ENCODE data around the gene TMOD3.

Gene TMOD3

GRCh38 chr15:51828621-51829375 is 655 bp upstream of the TMOD3 start:
- no peak for DNase-seq

- no peak for DNase-seq
These were observed 888 bp downstream of the TMOD3 start for GRCh38 chr15:51830276-51830806.

GRCh38 chr15:51833772-51834171 is 4.3 kb downstream of the TMOD3 start:
- no peak for DNase-seq

- DNase-seq, result no peak
These were observed 8.4 kb downstream of the TMOD3 start for GRCh38 chr15:51837792-51838251.

GRCh38 chr15:51838270-51838669 is 8.8 kb downstream of the TMOD3 start:
- no peak for DNase-seq

- DNase-seq, result no peak
These were observed 11.2 kb downstream of the TMOD3 start for GRCh38 chr15:51840692-51841091.

- no peak for DNase-seq
These were observed 12.1 kb downstream of the TMOD3 start for GRCh38 chr15:51841406-51842040.

GRCh38 chr15:51842265-51842664 is 12.8 kb downstream of the TMOD3 start:
- no peak for DNase-seq

- no peak for DNase-seq
These were observed 13.6 kb downstream of the TMOD3 start for GRCh38 chr15:51842852-51843737.

GRCh38 chr15:51844747-51845426 is 15.4 kb downstream of the TMOD3 start:
- DNase-seq, result no peak

GRCh38 chr15:51846066-51846462 is 16.6 kb downstream of the TMOD3 start:
- no peak for DNase-seq

GRCh38 chr15:51846463-51847230 is 17.2 kb downstream of the TMOD3 start:
- no peak for DNase-seq

- no peak for DNase-seq
These were observed 19.4 kb downstream of the TMOD3 start for GRCh38 chr15:51848811-51849210.

- DNase-seq, result no peak
These were observed 20.4 kb downstream of the TMOD3 start for GRCh38 chr15:51849860-51850259.

- DNase-seq, result no peak
These were observed 24.5 kb downstream of the TMOD3 start for GRCh38 chr15:51853998-51854397.

- no peak for DNase-seq
These were observed 26.2 kb downstream of the TMOD3 start for GRCh38 chr15:51855612-51856011.

- no peak for DNase-seq
These were observed 27.4 kb downstream of the TMOD3 start for GRCh38 chr15:51856714-51857380.

GRCh38 chr15:51861557-51862359 is 32.3 kb downstream of the TMOD3 start:
- no peak for DNase-seq

GRCh38 chr15:51863131-51863530 is 33.7 kb downstream of the TMOD3 start:
- DNase-seq, result no peak

GRCh38 chr15:51864408-51865056 is 35.1 kb downstream of the TMOD3 start:
- DNase-seq, result no peak

All from DMS 273 treated with DMSO at 0.1 percent for 48 hours (cell line).